GM21390 (cell line): ENCODE measurements around the gene CLEC10A.

Experiments
- ATAC-seq: cut with Tn5 transposase; IDR thresholded peaks from one replicate; pipeline ENCODE4 v1.9.1; 2021; ENCODE audit not compliant: unreplicated experiment

CLEC10A gene

DNA sequence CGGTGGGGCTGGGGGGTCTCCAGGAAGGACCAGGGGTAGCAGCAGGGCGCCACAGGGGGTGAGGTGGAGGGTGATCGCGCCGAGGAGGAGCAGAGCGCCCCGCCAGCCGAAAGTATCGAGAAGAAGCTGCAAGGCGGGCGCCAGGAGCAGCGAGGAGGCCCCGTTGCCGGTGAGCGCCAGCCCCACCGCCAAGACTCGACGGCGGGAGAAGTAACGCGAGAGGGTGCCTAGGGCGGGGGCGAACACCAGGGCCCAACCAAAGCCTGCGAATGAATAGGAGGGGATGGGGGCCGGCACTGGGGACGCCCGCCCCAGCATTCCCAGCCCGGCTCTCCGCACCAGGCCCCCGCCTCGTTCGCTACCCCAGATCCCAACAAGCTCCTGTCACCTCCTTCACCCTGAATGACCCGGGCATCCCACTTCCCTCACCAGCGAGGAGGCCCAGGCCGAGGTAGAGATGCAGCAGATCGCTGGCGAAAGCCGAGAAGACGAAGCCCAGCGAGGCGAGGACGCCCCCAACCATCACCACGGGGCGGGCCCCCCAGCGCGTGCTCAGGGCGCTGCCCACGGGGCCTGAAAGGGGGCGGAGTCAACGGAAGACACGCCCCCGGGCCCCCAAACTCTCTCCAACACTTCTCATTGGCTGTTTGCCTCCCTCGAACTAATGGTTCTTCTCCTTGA lies 37.4 kb downstream of the CLEC10A start:
- no peak for ATAC-seq

GRCh38 chr17:7041607-7042500 lies 38.2 kb downstream of the CLEC10A start:
- ATAC-seq: no peak

GRCh38 chr17:7039832-7040231 lies 40.2 kb downstream of the CLEC10A start:
- no peak for ATAC-seq

DNA sequence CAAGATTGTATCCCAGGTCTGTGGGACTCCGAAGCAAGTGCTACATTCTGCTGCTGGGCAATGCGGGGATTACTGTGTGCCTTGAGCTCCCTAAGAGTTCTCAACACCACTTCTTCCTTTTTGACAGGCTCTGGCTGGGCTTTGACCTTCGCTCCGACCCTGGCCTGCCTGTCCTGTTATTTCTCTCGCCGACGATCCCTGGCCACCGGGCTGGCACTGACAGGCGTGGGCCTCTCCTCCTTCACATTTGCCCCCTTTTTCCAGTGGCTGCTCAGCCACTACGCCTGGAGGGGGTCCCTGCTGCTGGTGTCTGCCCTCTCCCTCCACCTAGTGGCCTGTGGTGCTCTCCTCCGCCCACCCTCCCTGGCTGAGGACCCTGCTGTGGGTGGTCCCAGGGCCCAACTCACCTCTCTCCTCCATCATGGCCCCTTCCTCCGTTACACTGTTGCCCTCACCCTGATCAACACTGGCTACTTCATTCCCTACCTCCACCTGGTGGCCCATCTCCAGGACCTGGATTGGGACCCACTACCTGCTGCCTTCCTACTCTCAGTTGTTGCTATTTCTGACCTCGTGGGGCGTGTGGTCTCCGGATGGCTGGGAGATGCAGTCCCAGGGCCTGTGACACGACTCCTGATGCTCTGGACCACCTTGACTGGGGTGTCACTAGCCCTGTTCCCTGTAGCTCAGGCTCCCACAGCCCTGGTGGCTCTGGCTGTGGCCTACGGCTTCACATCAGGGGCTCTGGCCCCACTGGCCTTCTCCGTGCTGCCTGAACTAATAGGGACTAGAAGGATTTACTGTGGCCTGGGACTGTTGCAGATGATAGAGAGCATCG lies 41.8 kb downstream of the CLEC10A start:
- ATAC-seq: no peak

DNA sequence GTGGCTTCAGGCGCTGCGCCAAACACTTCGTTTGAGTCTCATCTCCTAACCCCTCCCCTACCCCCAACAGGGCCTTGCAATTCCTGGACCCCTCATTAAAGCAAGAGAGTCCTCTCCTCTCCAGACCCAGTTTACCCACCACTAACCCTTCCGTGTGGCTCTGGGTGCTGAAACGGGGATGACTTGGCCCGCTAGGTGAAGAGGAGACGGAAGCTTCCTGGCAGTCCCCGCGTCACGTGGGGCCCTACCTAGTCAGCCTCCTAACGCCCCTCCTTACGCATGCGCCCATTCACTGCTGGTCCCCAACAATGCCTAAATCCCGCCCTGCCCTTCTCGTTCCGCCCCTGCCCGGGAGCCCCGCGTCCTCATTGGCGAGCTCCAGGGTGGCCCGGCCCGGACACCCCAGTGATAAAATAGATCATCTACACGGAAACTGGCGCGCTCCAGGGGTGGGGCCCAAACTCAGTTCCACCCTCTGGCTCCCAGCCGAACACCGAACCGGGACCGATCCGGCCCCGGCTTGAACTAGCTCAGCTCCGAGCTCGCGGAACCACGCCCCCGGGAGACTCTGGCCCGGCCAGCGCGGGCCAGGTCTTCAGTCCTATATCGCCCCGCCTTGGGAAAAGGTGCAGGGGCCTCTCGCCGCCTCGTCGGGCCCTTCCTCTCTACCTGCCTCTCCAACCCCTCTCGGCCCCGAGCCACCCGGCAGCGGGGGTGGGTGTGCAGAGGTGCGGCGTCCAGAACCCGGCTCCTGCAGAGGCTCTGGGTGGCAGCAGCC lies 44.3 kb downstream of the CLEC10A start, which contains the start of gene SLC16A13:
TSS of gene SLC16A13 (plus strand) at position 425 of the 778 bp plus-strand sequence. CDS start 368 bp downstream, outside the sequence.
- ATAC-seq: peak; percentile 84

GRCh38 chr17:7034955-7035590 lies 45.0 kb downstream of the CLEC10A start:
- no peak for ATAC-seq

- no peak for ATAC-seq
These were observed 50.4 kb downstream of the CLEC10A start for GRCh38 chr17:7029659-7030058.

- ATAC-seq: no peak
These were observed 51.0 kb downstream of the CLEC10A start for GRCh38 chr17:7029096-7029495.

- no peak for ATAC-seq
These were observed 52.7 kb downstream of the CLEC10A start for GRCh38 chr17:7027335-7027734.

DNA sequence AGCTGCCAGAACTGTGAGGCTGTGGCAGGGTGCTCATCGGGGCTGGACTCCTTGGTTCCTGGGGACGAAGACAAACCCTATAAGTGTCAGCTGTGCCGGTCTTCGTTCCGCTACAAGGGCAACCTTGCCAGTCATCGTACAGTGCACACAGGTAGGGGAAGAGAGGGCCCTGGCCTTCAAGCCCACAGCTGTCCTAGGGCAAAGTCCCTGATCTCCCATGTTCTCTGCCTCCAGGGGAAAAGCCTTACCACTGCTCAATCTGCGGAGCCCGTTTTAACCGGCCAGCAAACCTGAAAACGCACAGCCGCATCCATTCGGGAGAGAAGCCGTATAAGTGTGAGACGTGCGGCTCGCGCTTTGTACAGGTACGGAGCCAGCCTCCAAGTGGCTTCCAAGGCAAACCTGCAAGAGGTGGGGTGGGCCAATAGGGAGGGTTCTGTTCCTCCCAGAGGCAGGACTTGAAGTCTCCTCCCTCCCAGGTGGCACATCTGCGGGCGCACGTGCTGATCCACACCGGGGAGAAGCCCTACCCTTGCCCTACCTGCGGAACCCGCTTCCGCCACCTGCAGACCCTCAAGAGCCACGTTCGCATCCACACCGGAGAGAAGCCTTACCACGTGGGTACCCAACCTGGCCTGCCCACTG lies 53.5 kb downstream of the CLEC10A start:
- ATAC-seq: no peak

DNA sequence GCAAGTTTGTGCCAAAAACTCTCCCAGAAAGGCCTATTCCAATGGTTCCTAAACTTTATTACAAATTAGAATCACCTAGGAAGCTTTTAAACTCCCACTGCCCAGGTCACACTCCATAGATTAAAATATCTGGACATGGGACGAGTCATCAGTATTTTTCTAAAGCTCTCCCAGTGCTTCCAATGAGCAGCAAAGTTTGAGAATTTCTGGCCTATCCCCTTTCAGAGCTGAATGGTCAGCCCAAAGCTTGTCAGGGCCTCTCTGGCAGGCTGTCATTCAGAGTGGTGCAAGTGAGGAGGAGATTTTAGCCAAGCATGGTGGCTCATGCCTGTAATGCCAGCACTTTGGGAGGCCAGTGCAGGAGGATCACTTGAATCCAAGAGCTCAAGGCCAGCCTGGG lies 54.8 kb downstream of the CLEC10A start:
- ATAC-seq: no peak
